Fibroblast of skin of left biceps (primary cell): ENCODE data around the gene NOXRED1.
A peak's percentile ranks its signal among the peaks of the same experiment; 100 is the strongest.
"Not testable (repeated sequence)": the region's sequence is repeated elsewhere in the genome, so short reads cannot be mapped to it uniquely, and the experiment has no call there.

Experiments
- DNase-seq, 2 experiments: peaks; one replicate each; pipeline ENCODE4 v3.0.0-alpha.2; 2013; ENCODE audit warnings: low read depth in 2 of 2

The NOXRED1 gene, protein sequence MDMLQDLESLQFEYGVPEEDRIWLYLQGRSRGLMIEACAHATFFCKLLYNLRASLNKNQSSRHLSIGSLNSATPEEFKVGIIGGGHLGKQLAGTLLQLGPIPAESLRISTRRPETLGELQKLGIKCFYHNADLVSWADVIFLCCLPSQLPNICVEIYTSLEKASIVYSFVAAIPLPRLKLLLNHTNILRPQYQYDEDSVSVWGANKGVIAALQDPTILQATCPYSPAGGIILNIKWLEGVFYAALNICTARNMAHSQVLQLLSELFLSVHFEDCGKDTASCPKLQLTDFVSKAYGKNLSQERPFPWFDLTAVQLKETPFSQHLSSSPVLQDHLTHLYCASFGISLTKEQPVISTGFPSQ

DNA sequence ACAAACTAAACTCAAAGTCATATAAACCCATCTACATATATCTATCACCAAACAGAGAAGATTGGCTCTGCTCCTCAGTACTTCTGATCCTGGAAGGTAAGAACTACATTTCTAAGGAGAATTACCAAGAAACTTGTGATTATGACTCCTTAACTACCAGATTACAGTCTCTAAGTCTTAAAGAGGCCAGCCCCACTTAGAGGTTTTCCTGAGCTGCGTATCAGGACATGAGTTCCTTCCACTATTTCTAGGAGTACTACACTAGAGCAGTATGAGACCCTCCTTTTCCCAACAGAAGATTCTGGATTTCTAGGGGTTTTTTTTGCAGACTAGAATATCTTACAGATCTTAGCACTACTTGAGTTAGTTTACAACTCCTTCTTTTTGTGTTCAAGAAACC lies at the start of gene NOXRED1:
TSS of gene NOXRED1 (minus strand) at position 101 of the 400 bp plus-strand sequence. CDS start 634 bp downstream, outside the sequence.
- no peak for DNase-seq

DNA sequence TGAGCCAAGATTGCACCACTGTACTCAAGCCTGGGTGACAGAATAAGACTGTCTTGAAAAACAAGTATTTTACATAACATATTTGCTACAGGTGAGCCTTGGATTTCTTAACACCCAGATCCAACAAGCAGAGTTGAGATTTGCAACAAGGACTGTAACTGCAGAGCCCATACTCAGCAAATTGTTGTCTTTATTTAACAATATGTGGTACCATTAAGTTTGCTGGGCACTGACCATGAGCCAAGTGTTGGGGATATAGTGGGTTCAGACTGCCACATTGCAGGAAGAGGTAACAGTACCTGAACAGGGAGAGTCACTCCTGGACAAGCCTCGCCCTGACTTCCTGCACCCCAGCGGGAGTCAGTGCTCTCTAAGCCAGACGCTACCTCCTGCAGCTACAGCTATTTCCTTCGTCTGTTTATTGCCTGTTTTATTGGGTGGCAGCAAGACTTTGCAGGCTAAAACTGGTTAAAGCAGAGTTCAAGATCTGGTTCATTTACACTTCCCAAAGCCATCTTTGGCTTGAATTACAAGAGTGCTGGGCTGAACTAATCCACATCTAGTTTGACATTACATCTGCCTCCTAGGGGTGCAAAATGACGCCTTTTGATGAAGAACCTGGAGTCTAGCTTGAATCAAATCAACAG lies 47.0 kb upstream of the NOXRED1 start:
- no peak for DNase-seq

DNA sequence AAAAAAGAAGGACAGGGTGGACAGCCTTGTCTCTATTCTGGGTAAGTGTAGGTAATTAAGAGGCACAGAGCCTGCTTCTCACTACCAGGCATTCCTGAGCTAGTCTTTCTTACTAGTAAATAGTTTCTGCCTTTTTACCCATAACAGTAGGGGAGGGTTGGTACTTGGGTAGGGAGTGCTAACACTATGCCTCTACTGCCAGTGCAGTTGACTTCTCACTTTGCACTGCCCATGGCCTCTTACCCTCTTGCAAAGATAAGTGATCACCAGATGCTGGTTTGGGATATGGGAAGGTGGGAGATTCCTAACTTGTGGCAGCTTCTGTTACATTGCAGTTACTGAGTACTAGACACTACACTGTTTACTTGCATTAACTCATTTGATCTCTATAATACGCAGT lies 46.2 kb upstream of the NOXRED1 start:
- no peak for DNase-seq

DNA sequence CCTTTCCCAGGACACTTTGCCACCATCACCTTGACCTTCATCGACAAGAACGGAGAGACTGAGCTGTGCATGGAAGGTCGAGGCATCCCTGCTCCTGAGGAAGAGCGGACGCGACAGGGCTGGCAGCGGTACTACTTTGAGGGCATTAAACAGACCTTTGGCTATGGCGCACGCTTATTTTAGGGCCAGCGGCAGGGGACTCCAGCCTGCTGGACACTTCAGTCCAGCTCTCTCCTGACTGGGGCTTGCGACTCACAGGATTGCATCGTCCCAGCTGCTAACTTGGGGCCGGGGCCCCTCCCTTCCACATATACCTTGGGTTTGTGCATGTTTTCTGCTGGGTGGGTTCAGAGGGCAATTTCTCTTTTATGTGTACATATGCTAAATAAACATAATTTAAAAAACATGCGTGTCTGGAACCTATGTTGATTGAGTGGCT lies 45.8 kb upstream of the NOXRED1 start:
- DNase-seq: no peak

DNA sequence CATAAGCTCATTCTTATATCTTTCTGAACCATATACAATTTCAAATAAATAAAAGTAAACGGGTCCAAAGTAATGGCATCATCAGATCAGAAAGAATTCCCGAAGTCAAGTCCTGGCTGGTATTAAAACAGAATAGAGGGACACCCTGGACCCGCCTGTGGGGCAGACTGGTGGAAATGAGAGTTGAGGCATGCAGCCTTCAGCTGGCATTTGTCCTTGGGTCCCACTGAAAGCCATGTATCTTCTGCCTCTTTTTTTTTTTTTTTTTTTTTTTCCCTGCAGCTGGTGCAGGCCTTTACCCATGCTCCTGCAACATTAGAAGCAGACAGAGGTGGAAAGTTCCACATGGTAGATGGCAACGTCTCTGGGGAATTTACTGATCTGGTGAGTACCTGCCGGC lies 44.5 kb upstream of the NOXRED1 start:
- no peak for DNase-seq

DNA sequence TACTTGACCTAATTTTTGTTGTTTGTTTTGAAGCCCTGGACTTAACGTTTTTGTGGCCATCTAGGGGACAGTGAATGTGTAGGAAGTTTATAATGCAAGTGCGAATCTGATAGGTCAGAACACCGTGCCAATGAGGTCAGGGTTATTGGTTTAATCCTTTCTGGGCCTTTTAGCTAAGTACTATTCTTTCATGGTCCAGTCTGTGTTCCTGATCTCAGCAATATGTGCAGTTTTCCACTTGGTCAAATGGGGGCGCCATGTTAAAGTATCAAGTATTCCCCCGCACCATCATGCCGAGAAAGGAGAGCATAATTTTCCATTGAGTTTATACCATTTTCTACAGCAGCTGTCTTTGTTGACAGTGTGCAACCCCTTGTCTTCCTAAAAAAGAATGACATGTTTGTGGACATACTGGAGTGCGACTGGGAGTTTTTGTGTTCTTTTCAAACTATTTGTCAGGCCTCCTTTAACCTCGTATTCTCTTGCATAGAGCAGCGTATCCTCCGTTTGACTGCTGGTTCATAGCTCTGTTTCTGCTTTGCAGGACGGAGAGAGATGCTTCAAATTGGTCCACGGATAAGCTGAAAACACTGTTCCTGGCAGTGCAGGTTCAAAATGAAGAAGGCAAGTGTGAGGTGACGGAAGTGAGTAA lies 35.9 kb upstream of the NOXRED1 start:
- DNase-seq: peak; percentile 22 to 30

DNA sequence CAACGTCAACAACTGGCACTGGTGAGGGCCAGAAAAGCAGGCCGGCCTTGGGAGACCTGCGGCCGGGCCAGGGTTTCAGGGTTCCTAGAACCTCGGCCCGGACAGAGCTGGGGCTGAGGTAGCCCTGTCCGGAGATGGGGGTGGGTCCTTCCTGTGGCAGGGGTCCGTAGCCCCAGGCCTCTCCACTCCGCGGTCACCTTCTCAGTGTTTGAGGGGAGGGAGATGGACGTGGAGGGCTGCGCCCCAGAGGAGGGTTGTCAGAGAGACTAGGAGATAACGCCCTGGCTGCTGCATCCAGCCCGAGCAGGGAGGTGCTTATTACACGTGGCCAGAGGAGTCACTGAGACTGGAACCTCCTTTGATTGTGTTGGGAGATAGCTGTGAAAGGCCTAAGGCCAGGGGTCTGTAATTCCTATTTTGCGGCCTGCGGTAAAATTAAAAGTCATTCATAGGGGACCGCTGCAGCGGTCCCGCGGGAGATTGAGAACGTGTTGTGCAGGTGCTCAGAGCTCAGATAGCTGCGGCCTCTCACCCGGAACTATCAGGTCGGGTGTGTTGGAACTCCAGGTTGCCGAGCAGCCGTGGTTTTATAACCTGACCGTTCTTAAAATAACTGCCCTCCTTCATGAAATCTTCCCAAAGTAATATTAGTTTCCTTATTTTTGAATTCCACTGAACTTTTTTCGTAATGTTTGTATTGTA lies 35.1 kb upstream of the NOXRED1 start:
- DNase-seq: no peak

DNA sequence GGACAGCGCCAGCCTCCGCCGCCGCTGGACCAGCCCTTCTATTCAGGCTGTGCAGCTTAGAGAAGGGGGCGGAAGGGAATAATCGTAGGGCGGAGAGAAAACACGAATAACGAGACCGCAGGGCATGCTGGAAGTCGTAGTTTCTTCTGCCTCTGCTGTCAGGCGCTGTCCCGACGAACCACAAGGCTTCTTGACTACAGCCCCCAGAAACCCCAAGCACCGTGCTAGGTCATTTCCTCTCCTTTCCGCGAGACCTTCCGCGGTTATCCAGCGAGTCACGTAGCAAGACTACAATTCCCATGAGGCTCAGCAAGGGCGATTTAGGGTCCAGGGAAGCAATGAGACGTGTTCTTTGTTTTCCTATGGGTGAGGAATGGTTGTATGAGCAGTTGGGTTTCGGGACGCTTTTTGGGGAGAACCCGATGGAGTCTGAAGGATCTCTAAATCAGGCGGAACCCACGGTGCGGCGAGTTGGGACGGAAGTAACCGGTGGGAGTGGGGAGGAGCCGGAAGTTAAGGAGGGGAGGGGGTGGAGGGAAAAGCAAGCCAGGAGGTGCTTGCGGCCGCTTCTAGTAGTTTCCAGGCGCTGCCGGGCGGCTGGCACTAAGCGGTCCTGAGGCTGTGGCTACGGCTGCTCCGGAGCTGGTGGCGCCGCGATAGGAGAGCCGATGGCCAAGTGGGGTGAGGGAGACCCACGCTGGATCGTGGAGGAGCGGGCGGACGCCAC lies 34.4 kb upstream of the NOXRED1 start, which contains the start of the genes AHSA1 and VIPAS39:
TSS of gene AHSA1 (plus strand) at position 572 of the 727 bp plus-strand sequence. CDS start at position 669, 97 bp downstream.
TSS of gene VIPAS39 (minus strand) at position 80 of the 727 bp plus-strand sequence. CDS start 3,499 bp downstream, outside the sequence.
- DNase-seq: peak; percentile 95

DNA sequence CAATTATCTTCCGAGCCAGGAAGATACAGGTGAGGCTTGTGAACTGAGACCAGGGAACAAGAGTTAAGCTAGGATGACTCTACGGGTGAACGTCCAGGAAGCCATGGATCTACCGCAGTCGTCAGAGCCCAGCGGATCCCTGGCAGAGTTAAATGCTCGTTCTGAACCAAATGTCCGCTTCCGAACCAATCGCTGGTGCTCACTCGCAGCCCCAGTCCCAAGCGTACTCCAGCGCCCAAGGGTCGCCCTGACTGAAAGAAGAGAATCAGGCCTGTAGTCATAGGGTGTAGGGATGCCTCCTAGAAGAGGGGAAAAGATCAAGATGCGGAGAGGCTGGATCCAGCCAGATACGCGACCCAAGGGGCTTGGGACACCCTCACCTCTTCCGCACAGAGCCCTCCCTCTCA lies 33.8 kb upstream of the NOXRED1 start:
- DNase-seq: no peak

DNA sequence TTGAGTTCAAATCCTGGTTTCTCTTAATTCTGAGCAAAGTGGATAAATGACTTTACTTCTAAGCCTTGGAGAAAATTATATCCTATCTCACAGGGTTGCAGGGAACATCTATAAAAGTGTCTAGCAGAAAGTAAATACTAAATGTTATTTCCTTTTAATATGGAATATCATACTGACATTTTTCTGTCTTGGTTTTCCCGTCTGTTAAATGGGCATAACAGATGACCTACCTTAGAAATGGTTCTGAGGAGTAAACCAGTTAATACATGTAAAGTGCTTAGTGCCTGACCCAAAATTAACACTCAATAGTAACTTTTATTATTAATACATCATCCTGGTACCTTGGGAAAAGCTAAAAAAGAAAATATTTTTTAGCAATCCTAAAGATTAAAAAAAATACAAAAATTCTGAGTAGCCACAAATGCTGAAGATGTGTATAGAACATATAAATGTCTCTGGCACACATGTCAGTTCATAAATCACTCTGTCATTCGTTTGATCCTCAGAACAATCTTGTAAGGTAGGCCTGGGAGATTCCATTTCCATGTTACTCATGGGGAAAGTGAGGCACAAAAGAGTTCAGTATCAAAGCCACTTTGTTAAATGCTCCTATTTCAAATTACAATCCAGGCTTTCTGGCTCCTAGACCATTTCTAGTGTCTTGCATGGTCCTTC lies 32.8 kb upstream of the NOXRED1 start:
- no peak for DNase-seq

DNA sequence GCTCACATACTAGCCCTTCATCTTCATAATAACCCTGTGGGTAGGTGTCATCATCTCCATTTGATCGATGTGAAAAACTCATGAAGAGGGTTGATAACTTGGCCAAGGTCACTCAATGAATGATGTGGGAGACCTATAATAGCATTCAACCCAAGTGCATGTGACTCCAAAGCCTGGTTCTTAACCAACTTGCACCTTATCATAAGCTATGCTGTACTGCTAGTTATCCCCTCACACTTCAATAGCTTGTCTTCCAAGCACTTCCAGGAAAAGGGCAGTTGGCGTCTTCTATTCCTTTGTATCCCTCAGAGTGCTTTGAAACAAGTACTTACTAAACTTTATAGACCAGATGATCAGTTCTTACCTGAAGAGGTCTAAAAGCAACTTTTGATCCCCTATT lies 18.9 kb upstream of the NOXRED1 start:
- no peak for DNase-seq

DNA sequence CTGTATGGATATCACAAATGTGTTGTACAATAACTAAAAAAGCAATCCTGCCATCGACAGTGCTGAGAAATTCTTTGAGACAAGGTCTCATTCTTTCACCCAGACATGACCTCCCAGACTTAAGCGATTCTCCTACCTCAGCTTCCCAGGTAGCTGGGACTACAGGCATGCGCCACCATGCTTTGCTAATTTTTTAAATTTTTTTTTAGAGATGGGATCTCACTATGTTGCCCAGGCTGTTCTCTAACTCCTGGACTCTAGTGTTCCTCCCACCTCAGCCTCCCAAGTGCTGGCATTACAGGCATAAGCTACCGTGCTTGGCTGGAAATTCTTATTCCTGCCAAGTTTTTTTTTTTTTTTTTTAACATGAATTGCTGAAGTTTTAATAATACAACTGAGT lies 16.5 kb upstream of the NOXRED1 start:
- no peak for DNase-seq

DNA sequence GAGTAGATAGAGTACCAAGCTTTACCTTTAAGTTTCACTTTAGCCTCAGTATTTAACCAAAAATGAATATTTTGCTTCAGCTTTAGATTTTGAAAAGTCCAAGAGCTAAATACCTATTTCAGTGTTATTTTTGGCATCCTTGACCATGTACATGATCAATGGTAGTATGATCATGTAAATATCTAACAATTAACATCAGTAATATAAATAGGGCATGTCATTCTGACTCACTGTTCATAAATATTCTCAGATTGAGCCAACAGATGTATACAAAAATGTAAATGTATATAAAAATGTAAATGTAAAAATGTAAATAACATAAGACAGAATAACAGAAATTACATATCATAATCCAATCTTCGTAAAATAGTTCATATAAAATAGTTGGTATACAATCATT lies 15.3 kb upstream of the NOXRED1 start:
- no peak for DNase-seq

DNA sequence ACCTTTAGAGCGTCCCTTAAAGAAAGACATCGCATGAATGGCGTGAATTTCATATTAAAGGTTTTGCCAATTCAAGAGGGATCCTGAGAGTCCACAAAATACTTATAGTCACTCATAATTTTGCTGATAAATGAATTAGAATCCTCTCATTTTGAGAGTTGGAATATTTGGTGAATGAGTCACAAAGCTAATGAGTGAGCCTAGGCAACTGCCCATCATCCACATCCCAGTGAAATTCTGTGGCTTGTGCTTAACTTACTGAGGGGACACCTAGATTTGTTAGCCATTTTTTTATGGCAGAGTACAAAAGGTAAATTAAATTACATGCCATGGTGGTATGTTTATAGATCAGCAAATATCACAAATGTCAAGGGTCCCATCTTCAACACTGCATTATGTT lies 12.7 kb upstream of the NOXRED1 start:
- DNase-seq: no peak

DNA sequence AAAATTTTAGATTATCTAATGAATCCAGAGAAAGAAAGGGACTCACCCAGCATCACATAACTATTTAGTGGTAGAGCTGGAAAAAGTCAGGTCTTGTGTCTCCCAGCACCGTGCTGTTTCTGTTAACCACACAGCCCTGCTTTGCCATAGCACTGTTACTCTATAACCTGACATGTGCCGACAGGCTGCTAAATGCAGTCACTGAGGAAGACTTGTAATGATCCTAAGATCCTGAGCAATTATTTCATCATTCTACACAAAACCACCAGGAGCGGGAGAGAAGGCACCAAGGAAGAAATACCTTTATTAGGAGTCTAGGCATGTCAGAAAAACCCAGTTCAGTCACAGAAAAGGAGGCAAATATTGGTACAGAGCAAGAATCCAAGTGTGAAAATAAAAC lies 3.1 kb upstream of the NOXRED1 start:
- DNase-seq: no peak

DNA sequence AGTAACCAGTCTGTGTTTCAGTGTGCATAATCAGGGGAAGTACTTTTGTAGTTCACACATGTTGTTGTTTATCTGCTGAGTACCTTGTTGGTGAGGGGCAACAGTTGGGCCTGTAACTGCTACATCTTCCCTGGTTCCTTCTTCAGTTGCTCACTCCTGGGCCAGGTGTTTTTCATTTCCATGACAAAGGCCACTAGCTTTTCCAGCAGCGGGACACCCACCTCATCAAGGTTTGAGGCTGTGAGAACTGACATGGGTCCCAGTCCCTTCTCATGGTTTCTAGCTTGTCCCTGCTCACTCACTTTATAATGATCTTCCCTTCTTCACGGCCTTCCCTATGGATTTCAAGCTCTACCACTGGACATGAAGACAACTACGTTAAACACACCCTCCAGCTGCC lies 1.5 kb upstream of the NOXRED1 start:
- no peak for DNase-seq

DNA sequence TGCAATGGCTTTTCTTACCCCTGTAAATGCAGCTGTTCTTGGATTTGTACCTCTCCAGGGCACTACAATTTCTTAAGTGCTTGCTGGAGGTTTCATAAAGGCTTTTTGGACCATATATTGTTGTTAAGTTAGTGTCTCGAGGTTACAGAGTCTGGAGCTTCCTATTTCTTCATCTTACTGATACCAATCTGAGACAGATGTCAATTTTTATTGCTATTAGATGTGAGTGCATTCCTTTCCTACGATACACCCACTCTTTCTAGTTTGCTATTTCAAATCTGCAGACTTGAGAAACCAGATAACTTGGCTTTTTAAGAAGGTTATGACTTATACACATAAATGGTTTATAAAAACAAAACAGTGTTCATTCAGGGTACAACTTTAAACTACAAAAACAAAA lies 2.1 kb downstream of the NOXRED1 start:
- peak; percentile 9 to 12 for DNase-seq

DNA sequence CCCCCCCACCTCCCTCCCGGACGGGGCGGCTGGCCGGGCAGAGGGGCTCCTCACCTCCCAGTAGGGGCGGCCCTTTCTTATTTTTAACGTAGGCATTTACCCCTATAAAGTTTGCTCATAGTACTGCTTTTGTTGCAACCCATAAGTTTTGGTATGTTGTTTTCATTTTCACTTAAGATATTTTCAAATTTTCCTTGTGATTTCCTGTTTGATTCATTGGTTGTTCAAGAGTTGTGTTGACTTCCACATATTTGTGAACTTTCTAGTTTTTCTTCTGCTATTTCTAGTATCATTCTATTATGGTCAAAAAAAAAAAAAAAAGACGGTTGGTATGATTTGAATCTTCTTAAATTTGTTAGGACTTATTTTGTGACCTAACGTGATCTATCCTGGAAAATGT lies 6.5 kb downstream of the NOXRED1 start:
- DNase-seq: no peak

DNA sequence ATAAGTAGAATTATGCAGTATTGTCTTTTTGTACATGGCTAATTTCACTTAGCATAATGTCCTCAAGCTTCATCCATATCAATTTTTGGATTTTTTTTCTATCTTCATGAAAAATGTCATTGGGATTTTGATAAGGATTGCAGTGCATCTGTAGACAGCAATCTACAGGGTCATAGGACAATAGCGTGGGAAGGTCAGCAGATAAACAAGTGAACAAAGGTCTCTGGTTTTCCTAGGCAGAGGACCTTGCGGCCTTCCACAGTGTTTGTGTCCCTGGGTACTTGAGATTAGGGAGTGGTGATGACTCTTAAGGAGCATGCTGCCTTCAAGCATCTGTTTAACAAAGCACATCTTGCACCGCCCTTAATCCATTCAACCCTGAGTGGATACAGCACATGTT lies 7.2 kb downstream of the NOXRED1 start:
- not testable (repeated sequence) for DNase-seq

DNA sequence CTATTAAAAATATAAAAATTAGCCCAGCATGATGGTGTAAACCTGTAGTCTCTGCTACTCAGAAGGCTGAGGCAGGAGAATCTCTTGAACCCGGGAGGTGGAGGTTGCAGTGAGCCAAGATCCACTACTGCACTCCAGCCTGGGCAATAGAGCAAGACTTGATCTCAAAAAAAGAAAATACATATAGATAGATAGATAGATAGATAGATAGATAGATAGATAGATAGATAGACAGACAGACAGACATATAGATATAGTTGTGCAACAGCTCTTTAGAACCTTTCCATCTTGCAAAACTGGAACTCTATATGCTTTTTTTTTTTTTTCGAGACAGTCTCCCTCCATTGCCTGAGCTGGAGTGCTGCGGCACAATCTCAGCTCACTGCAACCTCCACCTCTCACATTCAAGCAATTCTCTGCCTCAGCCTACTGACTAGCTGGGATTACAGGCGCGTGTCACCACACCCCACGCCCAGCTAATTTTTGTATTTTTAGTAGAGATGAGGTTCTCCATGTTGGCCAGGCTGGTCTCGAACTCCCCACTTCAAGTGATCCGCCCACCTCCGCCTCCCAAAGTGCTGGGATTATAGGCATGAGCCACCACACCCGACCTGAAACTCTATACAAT lies 7.8 kb downstream of the NOXRED1 start:
- not testable (repeated sequence) for DNase-seq
